CD4-positive, CD25-positive, alpha-beta regulatory T cell (primary cell): ENCODE results near the gene RPTOR. TPM values are rescaled to one million over a fixed set of nuclear protein-coding genes. Genes with fewer than 3 reads are reported as not detected.

Experiments
- ATAC-seq, 2 donors: fragments of 150-1000 bp; cut with Tn5 transposase; one replicate each; pipeline ENCODE4 v1.10.0; 2021; ENCODE audit warnings: low read depth in 2 of 2, moderate number of reproducible peaks in 2 of 2, moderate library complexity in 1 of 2
- DNase-seq, 3 donors: peaks; one replicate each; pipeline versions ENCODE4 v3.0.0 to v3.0.0-alpha.2; 2012 to 2022; ENCODE audit warnings: mixed read lengths in 1 of 3
- H3K27ac ChIP-seq: one replicate; pipeline ENCODE4 v1.7.0; 2013; ENCODE audit warnings: mild to moderate bottlenecking, low read length; ENCODE audit not compliant: insufficient read depth, poor library complexity, severe bottlenecking
- H3K27me3 ChIP-seq: one replicate; pipeline ENCODE4 v1.7.0; 2013; ENCODE audit warnings: low read length; ENCODE audit not compliant: control insufficient read depth, insufficient read depth
- H3K36me3 ChIP-seq: one replicate; pipeline ENCODE4 v1.7.0; 2013; ENCODE audit warnings: mild to moderate bottlenecking, low read length, moderate library complexity; ENCODE audit not compliant: control insufficient read depth, insufficient read depth
- H3K4me1 ChIP-seq: 2 replicates; pipeline ENCODE4 v1.7.0; 2013; ENCODE audit warnings: mild to moderate bottlenecking, low read length; ENCODE audit not compliant: insufficient read depth, control insufficient read depth, poor library complexity, severe bottlenecking
- H3K4me3 ChIP-seq: one replicate; pipeline ENCODE4 v1.7.0; 2013; ENCODE audit warnings: low read depth, mild to moderate bottlenecking, low read length, moderate library complexity
- H3K9me3 ChIP-seq, 2 experiments: 1 replicate in 1 of 2; 2 replicates in 1 of 2; pipeline ENCODE4 v1.7.0; 2013; ENCODE audit warnings: low read length in 2 of 2, mild to moderate bottlenecking in 1 of 2, moderate library complexity in 1 of 2; ENCODE audit not compliant: control insufficient read depth in 2 of 2
- H3K27ac Mint-ChIP-seq, 3 donors: one replicate each; pipeline ENCODE4 v1.8.0; 2020 to 2022; ENCODE audit warnings: mild to moderate bottlenecking in 3 of 3, mixed read lengths in 3 of 3, moderate library complexity in 2 of 3
- H3K27me3 Mint-ChIP-seq: one replicate; pipeline ENCODE4 v1.8.0; 2022; ENCODE audit warnings: mild to moderate bottlenecking, mixed read lengths
- H3K36me3 Mint-ChIP-seq: one replicate; pipeline ENCODE4 v1.8.0; 2020; ENCODE audit warnings: mixed read lengths
- H3K4me1 Mint-ChIP-seq, 4 donors: one replicate each; pipeline ENCODE4 v1.8.0; 2020 to 2022; ENCODE audit warnings: mixed read lengths in 4 of 4, mild to moderate bottlenecking in 1 of 4
- H3K4me3 Mint-ChIP-seq, 4 donors: one replicate each; pipeline ENCODE4 v1.8.0; 2020 to 2022; ENCODE audit warnings: mild to moderate bottlenecking in 4 of 4, mixed read lengths in 4 of 4, moderate library complexity in 3 of 4
- H3K9me3 Mint-ChIP-seq, 7 donors: one replicate each; pipeline ENCODE4 v1.8.0; 2020 to 2022; ENCODE audit warnings: mixed read lengths in 7 of 7, mild to moderate bottlenecking in 3 of 7, moderate library complexity in 2 of 7
- polyA plus RNA-seq, 4 donors: library from polyadenylated mRNA; unstranded; fragments of 300-500 nt; fragmentation: Illumina TruSeq; gene quantifications; one replicate each; pipeline ENCODE4 v1.2.3, GENCODE V29; 2021
- total RNA-seq: library from RNA; stranded (reverse); gene quantifications from one replicate; pipeline ENCODE4 v1.2.3, GENCODE V29; 2022

Gene RPTOR
- 70.1 TPM for total RNA-seq
- 1 to 10 TPM; 4.7 to 8.5 (median 6.8) TPM for polyA plus RNA-seq

GRCh38 chr17:80544655-80545498, at the start of gene RPTOR:
Gene RPTOR, plus strand, starts transcription at chr17:80544838. Its CDS starts 792 bp downstream, at chr17:80545630.
- peaks cover 16 to 37% (median 31%) of the 10 kb centered on the region in 4 donors for H3K4me1 Mint-ChIP-seq
- no peaks in the 10 kb centered on the region for H3K9me3 Mint-ChIP-seq
- peak within 1 kb of the TSS; percentile 93 to 94 (median 93) for H3K4me3 Mint-ChIP-seq
- DNase-seq = peak; percentile 77 to 91 (median 87)
- peak within 1 kb of the TSS; percentile 82 to 95 (median 93) for H3K27ac Mint-ChIP-seq
- peaks cover 1% of the 10 kb centered on the region for H3K36me3 Mint-ChIP-seq
- H3K27me3 Mint-ChIP-seq = peaks cover 10% of the 10 kb centered on the region
- H3K27ac ChIP-seq = peak within 1 kb of the TSS; percentile 62
- H3K9me3 ChIP-seq = no peaks in the 10 kb centered on the region
- peaks cover 4% of the 10 kb centered on the region for H3K27me3 ChIP-seq
- H3K4me3 ChIP-seq = peak within 1 kb of the TSS; percentile 85
- no peaks in the 10 kb centered on the region for H3K36me3 ChIP-seq
- peaks cover 19% of the 10 kb centered on the region for H3K4me1 ChIP-seq
- peak; percentile 97 to 99 for ATAC-seq

DNA sequence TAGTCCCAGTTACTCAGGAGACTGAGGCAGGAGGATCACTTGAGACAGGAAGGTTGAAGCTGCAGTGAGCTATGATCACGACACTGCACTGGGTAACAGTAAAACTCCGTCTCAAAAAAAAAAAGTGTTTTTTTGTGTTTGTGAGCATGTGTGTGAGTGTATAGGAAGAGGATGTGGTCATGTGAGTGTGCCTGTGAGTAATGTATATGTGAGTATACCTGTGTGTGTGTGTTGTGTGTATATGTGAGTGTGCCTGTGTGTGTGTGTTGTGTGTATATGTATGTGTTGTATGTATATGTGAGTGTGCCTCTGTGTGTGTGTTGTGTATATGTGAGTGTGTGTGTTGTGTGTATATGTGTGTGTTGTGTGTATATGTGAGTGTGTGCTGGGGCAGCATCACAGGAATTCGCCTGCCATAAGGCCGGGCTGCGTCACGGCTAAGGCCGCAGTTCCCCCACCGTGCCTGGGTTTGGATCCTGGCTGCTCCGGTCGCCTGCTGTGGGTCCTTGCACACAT, 46.9 kb upstream of the RPTOR start:
- H3K27me3 ChIP-seq = no peaks in the 10 kb centered on the region
- DNase-seq = peak in 1 of 3 donors; percentile 37
- H3K4me1 ChIP-seq = peaks cover 5% of the 10 kb centered on the region
- H3K27ac Mint-ChIP-seq = no peak overlapping the region
- no peak overlapping the region for H3K27ac ChIP-seq
- peak in 1 of 2 donors; percentile 64 for ATAC-seq
- peak overlapping the region in 1 of 4 donors; percentile 2 for H3K4me3 Mint-ChIP-seq
- no peaks in the 10 kb centered on the region for H3K9me3 ChIP-seq
- peaks cover 0 to 5% (median 0%) of the 10 kb centered on the region in 7 donors for H3K9me3 Mint-ChIP-seq
- no peaks in the 10 kb centered on the region for H3K36me3 Mint-ChIP-seq
- peaks cover 0 to 7% (median 2%) of the 10 kb centered on the region in 4 donors for H3K4me1 Mint-ChIP-seq
- H3K4me3 ChIP-seq = no peak overlapping the region
- H3K27me3 Mint-ChIP-seq = peaks cover 23% of the 10 kb centered on the region
- H3K36me3 ChIP-seq = no peaks in the 10 kb centered on the region

GRCh38 chr17:80498242-80498919, 46.3 kb upstream of the RPTOR start:
- H3K9me3 Mint-ChIP-seq = peaks cover 0 to 5% (median 0%) of the 10 kb centered on the region in 7 donors
- H3K4me1 Mint-ChIP-seq = peaks cover 0 to 7% (median 2%) of the 10 kb centered on the region in 4 donors
- Histone ChIP-seq H3K4me1 (peaks cover 5% of the 10 kb centered on the region), H3K9me3 (no peaks in the 10 kb centered on the region), H3K4me3 (no peak overlapping the region), H3K27ac (no peak overlapping the region), H3K36me3 (no peaks in the 10 kb centered on the region), H3K27me3 (no peaks in the 10 kb centered on the region)
- ATAC-seq (no peak), DNase-seq (no peak)
- no peak overlapping the region for H3K4me3 Mint-ChIP-seq
- peaks cover 19% of the 10 kb centered on the region for H3K27me3 Mint-ChIP-seq
- no peak overlapping the region for H3K27ac Mint-ChIP-seq
- no peaks in the 10 kb centered on the region for H3K36me3 Mint-ChIP-seq

DNA sequence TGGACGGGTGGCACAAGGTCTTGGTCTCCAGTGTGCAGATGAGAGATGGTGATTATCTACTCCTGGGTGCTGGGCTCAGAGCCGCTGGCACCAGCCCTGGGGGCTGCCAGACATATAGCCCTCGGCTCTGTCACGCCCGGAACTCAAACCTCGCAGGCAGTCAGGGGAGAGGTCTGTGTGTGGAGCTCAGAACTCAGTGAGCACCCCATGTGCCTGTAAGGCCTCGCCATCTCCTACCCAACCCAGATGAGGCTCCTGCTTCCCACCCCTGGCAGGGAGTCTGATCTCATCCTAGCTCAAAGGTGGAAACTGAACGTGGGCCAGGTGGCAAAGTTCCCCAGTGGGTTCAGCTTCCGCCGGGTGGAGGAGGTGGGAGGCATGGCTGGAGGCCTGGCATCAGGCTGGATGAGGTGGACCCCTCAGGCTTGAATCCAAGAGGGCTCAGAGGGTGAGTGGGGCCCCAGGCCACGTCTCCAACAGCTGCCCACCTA, 45.7 kb upstream of the RPTOR start:
- H3K36me3 Mint-ChIP-seq = no peaks in the 10 kb centered on the region
- ATAC-seq (no peak), DNase-seq (no peak)
- peaks cover 19% of the 10 kb centered on the region for H3K27me3 Mint-ChIP-seq
- H3K4me1 Mint-ChIP-seq = peaks cover 0 to 7% (median 2%) of the 10 kb centered on the region in 4 donors
- no peak overlapping the region for H3K27ac ChIP-seq
- no peaks in the 10 kb centered on the region for H3K27me3 ChIP-seq
- no peak overlapping the region for H3K4me3 Mint-ChIP-seq
- H3K36me3 ChIP-seq = no peaks in the 10 kb centered on the region
- no peak overlapping the region for H3K4me3 ChIP-seq
- peaks cover 0 to 5% (median 0%) of the 10 kb centered on the region in 7 donors for H3K9me3 Mint-ChIP-seq
- H3K4me1 ChIP-seq = peaks cover 5% of the 10 kb centered on the region
- no peaks in the 10 kb centered on the region for H3K9me3 ChIP-seq
- no peak overlapping the region for H3K27ac Mint-ChIP-seq

DNA sequence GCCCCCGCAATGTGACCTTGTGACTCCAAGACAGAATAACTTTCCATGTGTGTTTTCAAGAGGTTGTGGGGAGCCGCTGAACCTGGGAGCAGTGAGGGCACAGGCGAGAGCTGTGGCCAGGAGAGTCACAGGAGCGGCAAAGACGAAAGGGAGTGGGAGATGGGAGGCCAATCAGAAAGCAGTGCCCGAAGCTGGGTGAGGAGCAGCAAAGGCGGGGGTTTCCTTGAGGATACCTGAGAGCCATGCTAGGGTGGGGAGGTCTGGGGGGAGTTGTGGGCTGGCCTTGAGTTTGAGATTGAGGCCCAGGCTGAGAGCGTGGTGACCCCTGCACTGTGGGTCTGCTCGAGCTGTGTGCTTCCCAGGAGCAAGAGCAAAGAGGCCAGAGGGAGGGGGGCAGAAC, 45.1 kb upstream of the RPTOR start:
- H3K4me1 ChIP-seq = peaks cover 5% of the 10 kb centered on the region
- Mint-ChIP-seq H3K4me1 (peaks cover 0 to 7% (median 2%) of the 10 kb centered on the region in 4 donors), H3K4me3 (no peak overlapping the region), H3K27ac (no peak overlapping the region), H3K27me3 (peaks cover 19% of the 10 kb centered on the region), H3K36me3 (no peaks in the 10 kb centered on the region), H3K9me3 (peaks cover 0 to 5% (median 0%) of the 10 kb centered on the region in 7 donors)
- H3K27me3 ChIP-seq = no peaks in the 10 kb centered on the region
- no peak overlapping the region for H3K4me3 ChIP-seq
- no peaks in the 10 kb centered on the region for H3K36me3 ChIP-seq
- no peak for DNase-seq
- ATAC-seq = no peak
- no peaks in the 10 kb centered on the region for H3K9me3 ChIP-seq
- H3K27ac ChIP-seq = no peak overlapping the region

DNA sequence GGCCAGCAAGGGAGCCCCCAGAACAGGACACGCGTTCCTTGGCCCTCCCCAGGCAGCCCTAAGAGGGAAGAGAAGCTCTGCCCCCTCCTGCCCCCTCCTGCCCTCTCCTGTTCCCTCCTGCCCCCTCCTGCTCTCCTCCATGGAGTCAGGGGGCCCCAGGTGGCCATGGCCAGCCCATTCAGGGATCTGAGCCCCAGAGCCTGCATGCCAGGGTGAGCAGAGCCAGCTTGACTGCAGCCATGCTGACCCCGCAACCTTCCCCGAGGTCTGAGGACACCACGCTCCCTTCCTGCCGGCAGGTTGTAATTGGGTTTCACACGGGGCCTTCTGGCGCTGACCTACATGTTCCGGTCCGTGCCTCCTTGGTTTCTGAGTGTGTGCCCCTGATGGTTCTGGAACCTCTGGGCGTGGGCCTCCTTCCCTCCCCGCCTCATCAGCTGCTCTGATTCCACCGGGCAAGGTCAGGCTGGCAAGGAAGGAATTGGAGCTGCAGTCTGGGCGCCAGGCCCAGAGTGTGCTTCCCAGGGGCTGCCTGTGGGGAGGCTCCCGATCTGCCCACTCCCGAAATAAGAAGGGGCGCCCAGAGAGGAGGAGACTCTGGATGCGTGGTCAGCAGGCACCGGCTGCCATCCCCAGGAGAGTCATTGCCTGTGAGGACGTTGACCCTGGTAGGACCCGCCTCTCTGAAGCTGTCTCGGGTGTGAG, 44.5 kb upstream of the RPTOR start:
- Mint-ChIP-seq H3K36me3 (no peaks in the 10 kb centered on the region), H3K9me3 (peaks cover 0 to 5% (median 0%) of the 10 kb centered on the region in 7 donors), H3K27me3 (peaks cover 20% of the 10 kb centered on the region), H3K4me3 (no peak overlapping the region), H3K27ac (no peak overlapping the region), H3K4me1 (peaks cover 0 to 7% (median 2%) of the 10 kb centered on the region in 4 donors)
- no peaks in the 10 kb centered on the region for H3K9me3 ChIP-seq
- DNase-seq (no peak), ATAC-seq (no peak)
- no peak overlapping the region for H3K4me3 ChIP-seq
- H3K4me1 ChIP-seq = peaks cover 5% of the 10 kb centered on the region
- no peak overlapping the region for H3K27ac ChIP-seq
- no peaks in the 10 kb centered on the region for H3K36me3 ChIP-seq
- no peaks in the 10 kb centered on the region for H3K27me3 ChIP-seq
